HCT116 (cell line): ENCODE data around the gene OR51T1.

Experiments
- CTCF ChIP-seq, 3 experiments: fragments of 200-600 bp in 1 of 3; sonication (generic) in 1 of 3; IDR thresholded peaks in 2 of 3; conservative IDR thresholded peaks in 1 of 3; 2 replicates each; pipeline ENCODE4 v1.5.1; 2012 to 2017; ENCODE audit warnings: low read depth in 2 of 3, low read length in 2 of 3, antibody characterized with exemption in 1 of 3, borderline replicate concordance in 1 of 3, control low read depth in 1 of 3, mild to moderate bottlenecking in 1 of 3, mixed read lengths in 1 of 3, mixed run types in 1 of 3, moderate library complexity in 1 of 3; ENCODE audit not compliant: insufficient read depth in 1 of 3
- POLR2A ChIP-seq: IDR thresholded peaks from 2 replicates; pipeline ENCODE4 v1.7.0; 2011; ENCODE audit warnings: borderline replicate concordance; ENCODE audit not compliant: insufficient read depth, insufficient read length; ENCODE audit errors: extremely low read depth
- POLR2AphosphoS5 ChIP-seq: IDR thresholded peaks from 2 replicates; pipeline ENCODE4 v1.6.1; 2011; ENCODE audit warnings: mild to moderate bottlenecking, low read depth, low read length, moderate library complexity
- RAD21 ChIP-seq: IDR thresholded peaks from 2 replicates; pipeline ENCODE4 v1.6.1; 2012; ENCODE audit warnings: low read depth, mild to moderate bottlenecking
- SIN3A ChIP-seq: IDR thresholded peaks from 2 replicates; pipeline ENCODE4 v1.6.1; 2012; ENCODE audit warnings: low read depth

GRCh38 chr11:4839851-4840549 is 41.7 kb upstream of the OR51T1 start:
- TF ChIP-seq CTCF (IDR thresholded peaks at IDR 0.05 in 2 of 3, conservative IDR thresholded peaks at IDR 0.05 in 1 of 3; ENCODE audit: borderline replicate concordance in 1 of 3, insufficient read depth in 1 of 3, low read depth in 2 of 3, low read length in 2 of 3): 0 out of 6 replicates have a peak, but pooled peaks of 2 of the 3 experiments have one; percentile 3 to 13
- no peak for TF ChIP-seq SIN3A
- no peak for TF ChIP-seq POLR2A
- no peak for TF ChIP-seq POLR2AphosphoS5
- no peak for TF ChIP-seq RAD21
